CD4-positive, CD25-positive, alpha-beta regulatory T cell (primary cell): ENCODE results near the gene FHAD1. TPM values are rescaled to one million over a fixed set of nuclear protein-coding genes. Genes with fewer than 3 reads are reported as not detected.

Experiments
- ATAC-seq, 2 donors: fragments of 150-1000 bp; cut with Tn5 transposase; one replicate each; pipeline ENCODE4 v1.10.0; 2021; ENCODE audit warnings: low read depth in 2 of 2, moderate number of reproducible peaks in 2 of 2, moderate library complexity in 1 of 2
- DNase-seq, 3 donors: peaks; one replicate each; pipeline versions ENCODE4 v3.0.0 to v3.0.0-alpha.2; 2012 to 2022; ENCODE audit warnings: mixed read lengths in 1 of 3
- H3K27ac ChIP-seq: one replicate; pipeline ENCODE4 v1.7.0; 2013; ENCODE audit warnings: mild to moderate bottlenecking, low read length; ENCODE audit not compliant: insufficient read depth, poor library complexity, severe bottlenecking
- H3K27me3 ChIP-seq: one replicate; pipeline ENCODE4 v1.7.0; 2013; ENCODE audit warnings: low read length; ENCODE audit not compliant: control insufficient read depth, insufficient read depth
- H3K36me3 ChIP-seq: one replicate; pipeline ENCODE4 v1.7.0; 2013; ENCODE audit warnings: mild to moderate bottlenecking, low read length, moderate library complexity; ENCODE audit not compliant: control insufficient read depth, insufficient read depth
- H3K4me1 ChIP-seq: 2 replicates; pipeline ENCODE4 v1.7.0; 2013; ENCODE audit warnings: mild to moderate bottlenecking, low read length; ENCODE audit not compliant: insufficient read depth, control insufficient read depth, poor library complexity, severe bottlenecking
- H3K4me3 ChIP-seq: one replicate; pipeline ENCODE4 v1.7.0; 2013; ENCODE audit warnings: low read depth, mild to moderate bottlenecking, low read length, moderate library complexity
- H3K9me3 ChIP-seq, 2 experiments: 1 replicate in 1 of 2; 2 replicates in 1 of 2; pipeline ENCODE4 v1.7.0; 2013; ENCODE audit warnings: low read length in 2 of 2, mild to moderate bottlenecking in 1 of 2, moderate library complexity in 1 of 2; ENCODE audit not compliant: control insufficient read depth in 2 of 2
- H3K27ac Mint-ChIP-seq, 3 donors: one replicate each; pipeline ENCODE4 v1.8.0; 2020 to 2022; ENCODE audit warnings: mild to moderate bottlenecking in 3 of 3, mixed read lengths in 3 of 3, moderate library complexity in 2 of 3
- H3K27me3 Mint-ChIP-seq: one replicate; pipeline ENCODE4 v1.8.0; 2022; ENCODE audit warnings: mild to moderate bottlenecking, mixed read lengths
- H3K36me3 Mint-ChIP-seq: one replicate; pipeline ENCODE4 v1.8.0; 2020; ENCODE audit warnings: mixed read lengths
- H3K4me1 Mint-ChIP-seq, 4 donors: one replicate each; pipeline ENCODE4 v1.8.0; 2020 to 2022; ENCODE audit warnings: mixed read lengths in 4 of 4, mild to moderate bottlenecking in 1 of 4
- H3K4me3 Mint-ChIP-seq, 4 donors: one replicate each; pipeline ENCODE4 v1.8.0; 2020 to 2022; ENCODE audit warnings: mild to moderate bottlenecking in 4 of 4, mixed read lengths in 4 of 4, moderate library complexity in 3 of 4
- H3K9me3 Mint-ChIP-seq, 7 donors: one replicate each; pipeline ENCODE4 v1.8.0; 2020 to 2022; ENCODE audit warnings: mixed read lengths in 7 of 7, mild to moderate bottlenecking in 3 of 7, moderate library complexity in 2 of 7
- polyA plus RNA-seq, 4 donors: library from polyadenylated mRNA; unstranded; fragments of 300-500 nt; fragmentation: Illumina TruSeq; gene quantifications; one replicate each; pipeline ENCODE4 v1.2.3, GENCODE V29; 2021
- total RNA-seq: library from RNA; stranded (reverse); gene quantifications from one replicate; pipeline ENCODE4 v1.2.3, GENCODE V29; 2022

FHAD1 gene
- total and polyA plus RNA-seq, 5 donors from 2014 or later = not detected

DNA sequence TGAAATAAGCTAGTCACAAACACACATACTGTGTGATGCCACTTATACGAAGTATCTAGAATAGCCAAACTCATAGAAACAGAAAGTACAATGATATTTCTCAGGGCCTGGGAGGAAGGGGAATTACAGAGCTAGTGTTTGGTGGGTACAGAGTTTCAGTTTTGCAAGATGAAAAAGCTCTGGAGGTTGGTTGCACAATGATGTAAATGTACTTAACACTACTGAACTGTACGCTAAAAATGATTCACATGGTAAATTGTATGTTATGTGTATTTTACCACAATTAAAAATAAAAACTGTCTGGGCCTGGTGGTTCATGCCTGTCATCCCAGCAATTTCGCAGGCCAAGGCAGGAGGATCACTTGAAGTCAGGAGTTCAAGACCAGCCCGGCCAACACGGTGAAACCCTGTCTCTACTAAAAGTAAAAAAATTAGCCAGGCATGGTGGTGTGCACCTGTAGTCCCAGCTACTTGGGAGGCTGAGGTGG is 15.3 kb upstream of the FHAD1 start:
- Mint-ChIP-seq H3K27me3 (no peaks in the 10 kb centered on the region), H3K4me1 (peaks cover 0 to 7% (median 5%) of the 10 kb centered on the region in 4 donors), H3K4me3 (no peak overlapping the region), H3K36me3 (no peaks in the 10 kb centered on the region), H3K27ac (peak overlapping the region in 1 of 3 donors; percentile 61), H3K9me3 (peaks cover 0 to 1% (median 0%) of the 10 kb centered on the region in 7 donors)
- no peaks in the 10 kb centered on the region for H3K9me3 ChIP-seq
- DNase-seq (peak in 1 of 3 donors; percentile 40), ATAC-seq (peak; percentile 34 to 37)
- H3K4me3 ChIP-seq = no peak overlapping the region
- no peaks in the 10 kb centered on the region for H3K36me3 ChIP-seq
- H3K27me3 ChIP-seq = no peaks in the 10 kb centered on the region
- no peak overlapping the region for H3K27ac ChIP-seq
- no peaks in the 10 kb centered on the region for H3K4me1 ChIP-seq

DNA sequence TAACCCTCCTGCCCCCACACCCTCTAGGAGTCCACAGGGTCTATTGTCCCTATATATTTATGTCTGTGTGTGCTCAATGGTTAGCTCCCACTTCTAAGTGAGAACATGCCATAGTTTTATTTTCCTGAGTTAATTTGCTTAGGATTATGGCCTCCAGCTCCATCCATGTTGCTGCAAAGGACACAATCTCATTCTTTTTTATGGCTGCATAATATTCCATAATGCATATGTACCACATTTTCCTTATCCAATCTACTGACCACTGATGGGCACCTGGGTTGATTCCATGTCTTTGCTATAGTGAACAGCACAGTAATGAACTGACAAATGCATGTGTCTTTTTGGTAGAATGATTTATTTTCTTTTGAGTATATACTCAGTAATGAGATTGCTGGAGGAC is 13.3 kb upstream of the FHAD1 start:
- no peaks in the 10 kb centered on the region for H3K4me1 ChIP-seq
- H3K36me3 Mint-ChIP-seq = no peaks in the 10 kb centered on the region
- H3K27ac Mint-ChIP-seq = no peak overlapping the region
- DNase-seq = no peak
- H3K9me3 ChIP-seq = no peaks in the 10 kb centered on the region
- no peaks in the 10 kb centered on the region for H3K27me3 Mint-ChIP-seq
- peaks cover 2% of the 10 kb centered on the region for H3K27me3 ChIP-seq
- no peak for ATAC-seq
- H3K27ac ChIP-seq = no peak overlapping the region
- no peaks in the 10 kb centered on the region for H3K36me3 ChIP-seq
- peaks cover 0 to 7% (median 5%) of the 10 kb centered on the region in 4 donors for H3K4me1 Mint-ChIP-seq
- no peak overlapping the region for H3K4me3 ChIP-seq
- H3K4me3 Mint-ChIP-seq = no peak overlapping the region
- no peaks in the 10 kb centered on the region for H3K9me3 Mint-ChIP-seq

DNA sequence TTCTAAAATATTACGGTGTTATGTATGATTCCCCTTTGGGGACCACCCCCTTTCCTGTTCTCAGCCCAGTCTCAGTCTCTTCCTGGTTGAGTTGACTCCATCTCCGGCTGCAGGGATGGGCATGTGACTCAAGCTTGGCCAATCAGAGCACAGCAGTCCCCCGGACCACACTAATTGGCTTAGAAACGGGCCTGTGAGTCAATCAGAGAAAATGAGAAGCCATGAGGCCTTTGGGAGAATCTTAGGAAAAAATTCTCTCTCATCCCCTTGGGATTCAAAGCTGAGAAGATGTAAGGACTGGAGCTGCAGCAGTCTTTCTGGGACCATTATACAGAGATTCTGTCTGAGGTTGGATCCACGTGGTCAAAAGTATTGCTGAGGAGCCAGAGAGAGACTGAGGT is 10.7 kb upstream of the FHAD1 start:
- H3K4me3 ChIP-seq = no peak overlapping the region
- H3K4me3 Mint-ChIP-seq = no peak overlapping the region
- H3K36me3 ChIP-seq = no peaks in the 10 kb centered on the region
- peaks cover 0 to 5% (median 4%) of the 10 kb centered on the region in 4 donors for H3K4me1 Mint-ChIP-seq
- no peaks in the 10 kb centered on the region for H3K36me3 Mint-ChIP-seq
- no peak for ATAC-seq
- no peaks in the 10 kb centered on the region for H3K4me1 ChIP-seq
- no peak overlapping the region for H3K27ac ChIP-seq
- DNase-seq = no peak
- H3K27me3 ChIP-seq = peaks cover 2% of the 10 kb centered on the region
- H3K27ac Mint-ChIP-seq = no peak overlapping the region
- H3K9me3 Mint-ChIP-seq = no peaks in the 10 kb centered on the region
- H3K27me3 Mint-ChIP-seq = no peaks in the 10 kb centered on the region
- H3K9me3 ChIP-seq = no peaks in the 10 kb centered on the region

DNA sequence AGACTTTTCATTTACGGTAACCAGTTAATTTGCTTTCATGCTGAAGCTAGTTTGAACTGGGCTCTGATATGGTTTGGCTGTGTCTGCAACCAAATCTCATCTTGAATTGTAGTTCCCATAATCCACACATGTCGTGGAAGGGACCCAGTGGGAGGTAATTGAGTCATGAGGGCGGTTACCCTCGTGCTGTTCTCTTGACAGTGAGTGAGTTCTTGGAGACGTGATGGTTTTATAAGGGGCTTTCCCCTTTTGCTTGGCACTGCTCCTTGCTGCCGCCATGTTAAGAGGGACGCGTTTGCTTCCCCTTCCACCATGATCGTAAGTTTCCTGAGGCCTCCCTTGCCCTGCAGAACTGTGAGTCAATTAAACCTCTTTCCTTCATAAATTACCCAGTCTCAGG is 10.3 kb upstream of the FHAD1 start:
- no peak overlapping the region for H3K27ac ChIP-seq
- Mint-ChIP-seq H3K9me3 (no peaks in the 10 kb centered on the region), H3K27ac (no peak overlapping the region), H3K36me3 (no peaks in the 10 kb centered on the region), H3K4me3 (no peak overlapping the region), H3K4me1 (peaks cover 0 to 1% (median under 1%) of the 10 kb centered on the region in 4 donors), H3K27me3 (no peaks in the 10 kb centered on the region)
- no peak for ATAC-seq
- peaks cover 2% of the 10 kb centered on the region for H3K27me3 ChIP-seq
- no peaks in the 10 kb centered on the region for H3K36me3 ChIP-seq
- no peaks in the 10 kb centered on the region for H3K9me3 ChIP-seq
- DNase-seq = no peak
- no peaks in the 10 kb centered on the region for H3K4me1 ChIP-seq
- no peak overlapping the region for H3K4me3 ChIP-seq

DNA sequence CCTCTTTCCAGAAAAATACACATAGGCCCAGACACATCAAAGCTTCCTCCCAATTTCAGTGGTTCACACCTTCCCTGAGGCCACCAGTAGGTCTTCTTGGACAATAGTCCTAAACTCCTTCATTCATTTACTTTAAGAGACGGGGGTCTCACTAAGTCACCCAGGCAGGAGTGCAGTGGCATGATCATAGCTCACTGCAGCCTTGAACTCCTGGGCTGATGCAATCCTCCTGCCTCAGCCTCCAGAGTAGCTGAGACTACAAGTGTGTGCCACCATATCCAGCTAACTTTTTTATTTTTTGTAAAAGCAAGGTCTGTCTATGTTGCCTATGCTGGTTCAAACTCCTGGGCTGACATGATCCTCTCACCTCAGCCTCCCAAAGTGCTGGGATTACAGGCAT is 8.2 kb upstream of the FHAD1 start:
- Mint-ChIP-seq H3K27me3 (peaks cover 7% of the 10 kb centered on the region), H3K27ac (peak overlapping the region in 1 of 3 donors; percentile 42), H3K36me3 (no peaks in the 10 kb centered on the region), H3K4me3 (no peak overlapping the region), H3K4me1 (no peaks in the 10 kb centered on the region), H3K9me3 (no peaks in the 10 kb centered on the region)
- H3K9me3 ChIP-seq = no peaks in the 10 kb centered on the region
- peaks cover 2% of the 10 kb centered on the region for H3K27me3 ChIP-seq
- H3K27ac ChIP-seq = no peak overlapping the region
- no peak for ATAC-seq
- H3K4me1 ChIP-seq = no peaks in the 10 kb centered on the region
- no peak for DNase-seq
- H3K4me3 ChIP-seq = no peak overlapping the region
- no peaks in the 10 kb centered on the region for H3K36me3 ChIP-seq

DNA sequence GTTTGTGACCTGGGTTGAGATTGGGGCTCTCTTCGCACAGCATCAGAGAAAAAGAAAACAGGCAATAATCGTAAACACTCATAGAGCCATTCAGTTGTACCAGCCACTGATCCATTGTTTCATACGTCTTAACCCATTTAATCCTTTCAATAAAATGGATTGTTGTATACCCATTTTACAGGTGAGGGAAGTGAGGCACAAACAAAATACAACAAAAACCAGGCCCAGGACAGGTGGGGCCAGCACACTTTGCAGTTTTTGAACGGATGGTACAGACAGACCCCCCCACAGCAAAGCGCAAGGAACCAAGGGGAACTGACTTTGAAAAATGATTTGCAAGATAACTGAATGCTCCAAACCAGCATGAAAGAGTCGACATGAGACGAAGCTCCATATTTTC is 4.3 kb upstream of the FHAD1 start:
- ATAC-seq (no peak), DNase-seq (no peak)
- Mint-ChIP-seq H3K9me3 (peaks cover 0 to 4% (median 0%) of the 10 kb centered on the region in 7 donors), H3K36me3 (peaks cover 6% of the 10 kb centered on the region), H3K27me3 (peaks cover 39% of the 10 kb centered on the region), H3K27ac (no peak overlapping the region), H3K4me1 (peaks cover 0 to 15% (median 7%) of the 10 kb centered on the region in 4 donors), H3K4me3 (no peak overlapping the region)
- H3K27me3 ChIP-seq = peaks cover 9% of the 10 kb centered on the region
- no peaks in the 10 kb centered on the region for H3K9me3 ChIP-seq
- H3K27ac ChIP-seq = no peak overlapping the region
- no peaks in the 10 kb centered on the region for H3K36me3 ChIP-seq
- no peaks in the 10 kb centered on the region for H3K4me1 ChIP-seq
- no peak overlapping the region for H3K4me3 ChIP-seq

DNA sequence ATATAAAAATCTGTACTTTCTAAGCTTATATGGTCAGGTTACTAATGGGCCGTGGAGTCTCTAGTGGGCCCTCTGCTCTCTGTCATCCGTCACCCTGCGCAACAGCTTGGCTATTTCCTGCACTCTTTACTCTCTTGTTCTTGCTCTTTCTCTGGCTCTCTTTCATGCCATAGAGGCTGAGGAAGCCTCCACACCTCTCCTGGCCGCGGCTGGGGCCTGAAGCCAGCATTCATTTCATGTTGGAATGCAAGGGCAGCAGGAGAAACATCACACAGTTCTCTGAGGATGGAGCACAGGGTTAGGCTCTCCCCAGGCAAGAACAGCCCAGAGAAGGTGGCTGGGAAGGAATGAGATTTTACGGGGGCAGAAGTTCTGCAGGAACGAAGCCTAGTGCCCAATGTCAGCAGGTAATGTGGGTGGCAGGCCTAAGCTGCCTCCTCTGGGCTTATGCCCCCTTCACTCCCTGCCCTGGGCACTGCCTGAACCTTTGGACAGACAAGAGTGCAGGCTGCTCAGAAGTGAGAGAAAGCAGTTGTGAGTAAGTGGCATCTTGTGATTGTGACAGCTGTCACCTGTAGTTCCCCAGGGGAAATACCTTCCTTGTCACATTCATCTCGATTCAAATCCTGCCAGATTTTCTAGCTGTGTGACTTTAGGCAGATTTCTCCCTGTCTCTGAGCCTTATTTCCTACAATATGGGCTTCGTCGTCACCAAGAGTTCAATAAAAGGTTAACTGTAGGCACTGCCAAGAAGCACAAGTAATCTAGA is 3.6 kb upstream of the FHAD1 start:
- no peak overlapping the region for H3K27ac Mint-ChIP-seq
- H3K36me3 Mint-ChIP-seq = peaks cover 9% of the 10 kb centered on the region
- peaks cover 0 to 18% (median 9%) of the 10 kb centered on the region in 4 donors for H3K4me1 Mint-ChIP-seq
- ATAC-seq (no peak), DNase-seq (no peak)
- Histone ChIP-seq H3K4me3 (no peak overlapping the region), H3K36me3 (no peaks in the 10 kb centered on the region), H3K4me1 (no peaks in the 10 kb centered on the region), H3K27me3 (peaks cover 9% of the 10 kb centered on the region), H3K9me3 (no peaks in the 10 kb centered on the region), H3K27ac (no peak overlapping the region)
- H3K9me3 Mint-ChIP-seq = peaks cover 0 to 4% (median 0%) of the 10 kb centered on the region in 7 donors
- peaks cover 44% of the 10 kb centered on the region for H3K27me3 Mint-ChIP-seq
- H3K4me3 Mint-ChIP-seq = no peak overlapping the region

DNA sequence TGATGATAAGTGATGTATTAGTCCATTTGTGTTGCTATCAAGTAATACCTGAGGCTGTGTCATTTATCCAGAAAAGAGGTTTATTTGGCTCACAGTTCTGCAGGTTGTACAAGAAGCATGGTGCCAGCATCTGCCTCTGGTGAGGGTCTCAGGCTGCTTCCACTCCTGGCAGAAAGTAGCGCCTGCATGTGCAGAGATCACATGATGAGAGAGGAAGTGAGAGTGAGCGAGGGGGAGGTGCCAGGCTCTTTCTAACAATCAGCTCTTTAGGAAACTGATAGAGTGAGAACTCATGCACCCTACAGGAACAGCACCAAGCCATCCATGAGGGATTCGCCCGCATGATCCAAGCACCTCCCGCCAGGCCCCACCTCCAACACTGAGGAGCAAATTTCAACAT is 2.2 kb upstream of the FHAD1 start:
- H3K27ac ChIP-seq = no peak overlapping the region
- no peak for ATAC-seq
- Mint-ChIP-seq H3K9me3 (peaks cover 0 to 5% (median 0%) of the 10 kb centered on the region in 7 donors), H3K4me3 (no peak overlapping the region), H3K36me3 (peaks cover 9% of the 10 kb centered on the region), H3K27ac (no peak overlapping the region), H3K27me3 (peaks cover 50% of the 10 kb centered on the region), H3K4me1 (peaks cover 0 to 24% (median 15%) of the 10 kb centered on the region in 4 donors)
- H3K4me1 ChIP-seq = no peaks in the 10 kb centered on the region
- H3K4me3 ChIP-seq = no peak overlapping the region
- peaks cover 13% of the 10 kb centered on the region for H3K27me3 ChIP-seq
- DNase-seq = no peak
- no peaks in the 10 kb centered on the region for H3K9me3 ChIP-seq
- H3K36me3 ChIP-seq = no peaks in the 10 kb centered on the region
